Activated gamma-delta T cell (primary cell): ENCODE results near the gene ZNF3.

Experiments used
- DNase-seq: peaks from one replicate; lab custom pipeline; 2025; lab: John Stamatoyannopoulos, UW

ZNF3 gene

GRCh38 chr7:100088621-100089457 is 7.3 kb upstream of the ZNF3 start, which contains the start of gene COPS6:
Gene COPS6 (plus strand): TSS chr7:100088969. CDS start chr7:100088991, 22 bp downstream.
- peak; percentile 82 for DNase-seq

GRCh38 chr7:100088095-100088620 is 6.6 kb upstream of the ZNF3 start:
- DNase-seq: no peak

- no peak for DNase-seq
Observed at GRCh38 chr7:100087055-100087750, 5.7 kb upstream of the ZNF3 start.

- no peak for DNase-seq
Observed at GRCh38 chr7:100085515-100085914, 4.0 kb upstream of the ZNF3 start.

GRCh38 chr7:100082978-100083377 is 1.5 kb upstream of the ZNF3 start:
- DNase-seq: no peak

GRCh38 chr7:100080907-100081534 is 502 bp downstream of the ZNF3 start:
- DNase-seq: no peak

- no peak for DNase-seq
Observed at GRCh38 chr7:100079024-100079560, 2.4 kb downstream of the ZNF3 start.

GRCh38 chr7:100077205-100077604 is 4.3 kb downstream of the ZNF3 start:
- no peak for DNase-seq

GRCh38 chr7:100075418-100075817 is 6.1 kb downstream of the ZNF3 start:
- DNase-seq: no peak

- no peak for DNase-seq
Observed at GRCh38 chr7:100074841-100075240, 6.7 kb downstream of the ZNF3 start.

- no peak for DNase-seq
Observed at GRCh38 chr7:100072462-100072861, 9.1 kb downstream of the ZNF3 start.

GRCh38 chr7:100071018-100071723 is 10.4 kb downstream of the ZNF3 start:
- no peak for DNase-seq

GRCh38 chr7:100069991-100070390 is 11.5 kb downstream of the ZNF3 start:
- no peak for DNase-seq

GRCh38 chr7:100066953-100067352 is 14.6 kb downstream of the ZNF3 start:
- no peak for DNase-seq

GRCh38 chr7:100065452-100066186 is 15.9 kb downstream of the ZNF3 start:
- DNase-seq: no peak

GRCh38 chr7:100064162-100064561 is 17.4 kb downstream of the ZNF3 start:
- no peak for DNase-seq

GRCh38 chr7:100063376-100063775 is 18.1 kb downstream of the ZNF3 start:
- DNase-seq: no peak

- DNase-seq: no peak
Observed at GRCh38 chr7:100061518-100062193, 19.9 kb downstream of the ZNF3 start.

GRCh38 chr7:100059251-100059739 is 22.2 kb downstream of the ZNF3 start:
- no peak for DNase-seq

GRCh38 chr7:100057006-100057405 is 24.5 kb downstream of the ZNF3 start:
- no peak for DNase-seq
